Natural killer cell (primary cell): Measurements from ENCODE around the gene CLECL1. TPM values are rescaled to one million over a fixed set of nuclear protein-coding genes. Genes with fewer than 3 reads are reported as not detected.

Experiments
- ATAC-seq, 3 donors: fragments of 150-1000 bp in 2 of 3; fragments of 200-7000 bp in 1 of 3; cut with Tn5 transposase; 1 replicate in 1 of 3; 2 replicates in 2 of 3; pipeline ENCODE4 v1.10.0; 2021; ENCODE audit warnings: mild to moderate bottlenecking in 2 of 3, moderate library complexity in 2 of 3
- DNase-seq, 2 donors: peaks; one replicate each; pipeline versions ENCODE4 v3.0.0 to v3.0.0-alpha.2; 2013 to 2021; ENCODE audit warnings: mixed read lengths in 1 of 2
- H3K27ac ChIP-seq: one replicate; pipeline ENCODE4 v1.5.1; 2013; ENCODE audit warnings: mild to moderate bottlenecking, low read length
- H3K27me3 ChIP-seq: one replicate; pipeline ENCODE4 v1.6.1; 2013; ENCODE audit warnings: low read length; ENCODE audit not compliant: control insufficient read depth, insufficient read depth
- H3K36me3 ChIP-seq: one replicate; pipeline ENCODE4 v1.6.1; 2013; ENCODE audit warnings: low read length; ENCODE audit not compliant: control insufficient read depth, insufficient read depth
- H3K4me1 ChIP-seq: one replicate; pipeline ENCODE4 v1.6.1; 2013; ENCODE audit warnings: low read length; ENCODE audit not compliant: control insufficient read depth, insufficient read depth
- H3K4me3 ChIP-seq: one replicate; pipeline ENCODE4 v1.5.1; 2013; ENCODE audit warnings: low read length
- H3K9me3 ChIP-seq: one replicate; pipeline ENCODE4 v1.6.1; 2013; ENCODE audit warnings: low read length; ENCODE audit not compliant: control insufficient read depth, insufficient read depth
- H3K27ac Mint-ChIP-seq, 2 donors: one replicate each; pipeline ENCODE4 v1.8.0; 2022; ENCODE audit warnings: mild to moderate bottlenecking in 2 of 2, mixed read lengths in 2 of 2, moderate library complexity in 1 of 2
- H3K27me3 Mint-ChIP-seq, 2 donors: one replicate each; pipeline ENCODE4 v1.8.0; 2022; ENCODE audit warnings: low read depth in 2 of 2, mixed read lengths in 2 of 2
- H3K36me3 Mint-ChIP-seq: one replicate; pipeline ENCODE4 v1.8.0; 2022; ENCODE audit warnings: mixed read lengths
- H3K4me1 Mint-ChIP-seq, 2 donors: one replicate each; pipeline ENCODE4 v1.8.0; 2022; ENCODE audit warnings: mixed read lengths in 2 of 2
- H3K4me3 Mint-ChIP-seq: one replicate; pipeline ENCODE4 v1.8.0; 2022; ENCODE audit warnings: mild to moderate bottlenecking, moderate library complexity, mixed read lengths
- H3K9me3 Mint-ChIP-seq, 2 donors: one replicate each; pipeline ENCODE4 v1.8.0; 2022; ENCODE audit warnings: mixed read lengths in 2 of 2
- CTCF ChIP-seq: fragments of 200-600 bp; IDR thresholded peaks from one replicate; pipeline ENCODE4 v1.8.0; 2022; ENCODE audit warnings: antibody characterized with exemption
- WGBS: methylation state at CpG from one replicate; pipeline ENCODE4 v1.1.7; 2013; ENCODE audit warnings: missing lambda C conversion rate; ENCODE audit not compliant: insufficient coverage; 5-methylcytosine and 5-hydroxymethylcytosine counted together
- intact Hi-C: fragments of 100-400 bp; cut with micrococcal nuclease; formaldehyde crosslinking; loops from one replicate; pipeline ENCODE4 v1.14.2; 2022
- total RNA-seq, 4 donors: library from RNA; stranded (reverse); fragments of 120-200 nt in 1 of 4; gene quantifications; one replicate each; pipeline versions ENCODE4 v1.2.3 to v1.2.4, GENCODE V29; 2013 to 2022

The CLECL1 gene
- total RNA-seq: 1 to 10 TPM in 1 of 3 donors, under 1 TPM in 2; 0.64 to 1.5 (median 0.72) TPM
- total RNA-seq (2013): 27.6 TPM

DNA sequence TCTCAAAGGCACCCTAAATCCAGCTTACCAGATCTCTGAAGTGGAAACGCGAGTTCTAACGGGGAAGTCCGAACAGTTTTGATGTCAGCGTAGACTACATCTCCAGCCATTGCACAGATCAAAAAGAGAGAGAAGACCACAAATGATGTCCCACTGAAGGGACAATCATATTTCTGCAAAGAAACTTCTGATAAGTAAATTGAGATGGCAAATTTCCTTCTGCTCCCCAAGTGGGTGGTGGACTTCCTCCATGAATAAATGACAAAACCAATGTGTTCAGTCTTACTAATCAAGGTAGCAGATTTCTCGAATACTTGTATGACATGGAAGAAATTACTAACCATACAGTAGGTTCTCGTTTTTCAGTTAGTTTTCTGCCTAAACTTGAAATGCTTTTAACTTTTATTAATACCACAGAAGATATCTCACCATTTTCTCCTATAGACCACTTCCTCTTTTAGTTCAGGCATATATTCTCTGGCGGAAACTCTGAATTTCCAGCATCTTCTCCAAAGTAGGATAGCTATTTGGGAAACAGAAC lies at the start of gene CLECL1:
CLECL1 (minus strand) TSS at position 177 of the 541 bp plus-strand sequence.
- Mint-ChIP-seq H3K36me3 (no peaks in the 10 kb centered on the region), H3K27me3 (no peaks in the 10 kb centered on the region), H3K4me1 (peaks cover 9 to 22% of the 10 kb centered on the region in 2 donors), H3K9me3 (no peaks in the 10 kb centered on the region), H3K4me3 (peak within 1 kb of the TSS; percentile 62), H3K27ac (peak within 1 kb of the TSS in 1 of 2 donors; percentile 11)
- H3K4me1 ChIP-seq: peaks cover 1% of the 10 kb centered on the region
- 41% methylated on average over 6 of the region's 8 CpGs for WGBS
- H3K27me3 ChIP-seq: no peaks in the 10 kb centered on the region
- H3K9me3 ChIP-seq: no peaks in the 10 kb centered on the region
- no peaks in the 10 kb centered on the region for H3K36me3 ChIP-seq
- no peak for TF ChIP-seq CTCF
- peak within 1 kb of the TSS; percentile 61 for H3K27ac ChIP-seq
- DNase-seq: no peak
- intact Hi-C loops: no loop called here
- no peak for ATAC-seq
- peak within 1 kb of the TSS; percentile 32 for H3K4me3 ChIP-seq

DNA sequence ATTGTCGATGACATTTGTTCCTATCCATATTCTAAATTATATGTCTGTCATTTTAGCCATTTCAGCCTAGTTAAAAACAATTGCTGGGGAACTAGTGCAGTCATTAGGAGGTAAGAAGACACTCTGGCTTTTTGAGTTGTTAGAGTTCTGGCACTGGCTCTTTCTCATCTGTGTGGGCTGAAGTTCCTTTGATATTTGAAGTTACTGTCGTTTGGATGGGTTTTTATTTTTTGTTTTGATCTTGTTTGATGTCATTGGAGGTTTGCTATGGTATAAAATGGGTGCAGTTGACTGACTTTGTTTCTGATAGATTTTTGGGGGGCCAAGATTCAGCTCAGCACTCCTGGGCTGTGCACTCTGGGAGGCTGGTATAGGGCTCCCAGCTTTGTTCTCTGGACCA lies 48.5 kb upstream of the CLECL1 start:
- H3K27ac ChIP-seq: no peak overlapping the region
- 68% methylated on average over 1 of the region's 2 CpGs for WGBS
- no peaks in the 10 kb centered on the region for H3K9me3 ChIP-seq
- no peaks in the 10 kb centered on the region for H3K27me3 ChIP-seq
- Mint-ChIP-seq H3K4me3 (no peak overlapping the region), H3K36me3 (no peaks in the 10 kb centered on the region), H3K4me1 (peaks cover 0 to 6% of the 10 kb centered on the region in 2 donors), H3K27me3 (no peaks in the 10 kb centered on the region), H3K9me3 (no peaks in the 10 kb centered on the region), H3K27ac (no peak overlapping the region)
- H3K4me3 ChIP-seq: no peak overlapping the region
- no peak for ATAC-seq
- no peaks in the 10 kb centered on the region for H3K4me1 ChIP-seq
- intact Hi-C loops: no loop called here
- no peak for TF ChIP-seq CTCF
- no peaks in the 10 kb centered on the region for H3K36me3 ChIP-seq
- DNase-seq: no peak

DNA sequence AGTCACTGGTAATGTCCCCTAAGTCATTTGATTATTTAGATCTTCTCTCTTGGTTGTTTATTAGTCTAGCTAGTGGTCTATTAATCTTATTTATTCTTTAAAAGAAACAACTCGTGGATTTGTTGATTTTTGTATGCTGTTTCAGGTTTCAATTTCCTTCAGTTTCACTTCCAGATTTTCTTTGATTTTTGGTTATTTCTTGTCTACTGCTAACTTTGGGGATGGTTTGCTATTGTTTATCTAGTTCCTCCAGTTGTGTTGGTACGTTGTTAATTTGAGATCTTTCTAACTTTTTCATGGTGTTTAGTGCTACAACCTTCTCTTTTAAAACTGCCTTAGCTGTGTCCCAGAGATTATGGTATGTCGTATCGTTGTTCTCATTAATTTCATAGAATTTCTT lies 46.3 kb upstream of the CLECL1 start:
- intact Hi-C loops: no loop called here
- Histone ChIP-seq H3K4me1 (peaks cover 7% of the 10 kb centered on the region), H3K4me3 (no peak overlapping the region), H3K9me3 (no peaks in the 10 kb centered on the region), H3K36me3 (no peaks in the 10 kb centered on the region), H3K27ac (no peak overlapping the region), H3K27me3 (no peaks in the 10 kb centered on the region)
- 100% methylated on average over 2 of the region's 4 CpGs for WGBS
- DNase-seq: no peak
- Mint-ChIP-seq H3K27ac (no peak overlapping the region), H3K9me3 (no peaks in the 10 kb centered on the region), H3K36me3 (no peaks in the 10 kb centered on the region), H3K4me1 (peaks cover 12 to 21% of the 10 kb centered on the region in 2 donors), H3K4me3 (no peak overlapping the region), H3K27me3 (no peaks in the 10 kb centered on the region)
- no peak for ATAC-seq
- no peak for TF ChIP-seq CTCF

DNA sequence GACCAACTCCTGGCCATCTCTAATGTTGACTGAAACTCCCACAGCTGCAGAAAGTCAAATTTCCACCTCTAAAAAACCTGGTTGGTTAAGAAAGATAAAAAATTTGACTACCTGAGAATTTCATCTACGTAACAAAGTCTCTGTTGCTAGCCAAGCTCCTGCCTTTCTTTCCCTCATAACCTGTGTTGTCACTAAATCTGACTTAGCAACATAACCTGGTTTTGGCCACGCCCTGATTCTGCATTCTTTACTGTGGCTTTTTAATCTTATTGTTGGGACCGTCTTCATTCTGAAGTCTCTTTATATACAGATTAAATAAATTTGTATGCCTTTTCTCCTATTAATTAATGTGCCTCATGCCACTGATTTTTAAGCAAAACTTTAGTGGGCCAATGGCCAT lies 43.9 kb upstream of the CLECL1 start:
- Mint-ChIP-seq H3K4me1 (peaks cover 24 to 30% of the 10 kb centered on the region in 2 donors), H3K27me3 (no peaks in the 10 kb centered on the region), H3K36me3 (no peaks in the 10 kb centered on the region), H3K27ac (no peak overlapping the region), H3K4me3 (no peak overlapping the region), H3K9me3 (no peaks in the 10 kb centered on the region)
- H3K27ac ChIP-seq: no peak overlapping the region
- H3K27me3 ChIP-seq: no peaks in the 10 kb centered on the region
- WGBS: 81% methylated on average over 3 of the region's 3 CpGs
- no peak overlapping the region for H3K4me3 ChIP-seq
- peaks cover 8% of the 10 kb centered on the region for H3K4me1 ChIP-seq
- no peak for TF ChIP-seq CTCF
- no peaks in the 10 kb centered on the region for H3K36me3 ChIP-seq
- DNase-seq (peak in 1 of 2 donors; percentile 40), ATAC-seq (no peak)
- no peaks in the 10 kb centered on the region for H3K9me3 ChIP-seq
- intact Hi-C loops: no loop called here
